ENCODE data around the gene PRDM1. TPM values are rescaled to one million over a fixed set of nuclear protein-coding genes. Genes with fewer than 3 reads are reported as not detected.

The PRDM1 gene
- polyA plus RNA-seq, 4 donors = 1.8 to 4.2 (median 2.6) TPM

DNA sequence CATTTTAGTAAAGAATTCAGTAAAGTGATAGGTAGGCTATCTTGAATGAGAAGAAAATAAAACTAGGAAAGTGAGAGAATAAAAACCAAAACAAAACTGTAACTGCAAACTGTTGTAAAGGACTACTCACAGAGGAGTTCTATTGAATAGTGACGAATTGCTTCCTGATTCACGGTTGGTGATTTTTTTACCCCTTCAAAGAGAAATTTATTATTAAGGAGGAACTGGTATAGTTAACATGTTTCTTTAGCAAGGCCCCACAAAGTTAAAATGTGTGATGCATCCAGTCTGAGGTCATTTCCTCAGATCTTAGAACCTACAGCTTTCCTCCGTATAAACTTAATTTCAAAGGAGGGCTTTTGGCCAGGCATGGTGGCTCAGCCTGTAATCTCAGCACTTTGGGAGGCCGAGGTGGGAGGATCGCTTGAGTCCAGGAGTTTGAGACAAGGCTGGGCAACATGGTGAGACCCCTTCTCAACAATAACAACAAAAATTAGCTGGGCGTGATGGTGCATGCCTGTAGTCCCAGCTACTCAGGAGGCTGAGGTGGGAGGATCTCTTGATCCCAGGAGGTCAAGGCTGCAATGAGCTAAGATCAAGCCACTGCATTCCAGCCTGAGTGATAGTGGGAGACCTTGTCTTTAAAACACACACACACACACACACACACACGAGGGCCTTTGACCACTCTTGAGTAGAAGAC lies 8.3 kb downstream of the PRDM1 start:
- no peak for DNase-seq (ENCODE audit: low read depth in 4 of 4, low spot score in 2 of 4)

DNA sequence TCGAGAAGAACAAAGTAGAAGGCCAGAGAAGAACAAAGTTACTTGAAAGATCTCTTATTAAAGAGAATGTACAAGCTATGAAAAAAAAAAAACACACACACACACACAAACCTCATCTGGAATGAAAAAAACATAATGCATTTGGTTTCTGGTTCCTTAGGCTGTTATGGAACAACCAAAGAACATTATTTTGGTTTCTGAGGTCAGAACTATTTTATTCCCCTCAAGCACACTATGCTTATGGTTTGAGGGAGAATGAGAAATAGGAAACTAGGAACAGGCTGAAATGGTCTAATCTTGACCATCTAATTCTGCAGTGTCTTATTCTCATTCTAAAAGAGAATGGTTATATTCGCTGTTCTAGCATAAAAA lies 8.8 kb downstream of the PRDM1 start:
- no peak for DNase-seq (ENCODE audit: low read depth in 4 of 4, low spot score in 2 of 4)

DNA sequence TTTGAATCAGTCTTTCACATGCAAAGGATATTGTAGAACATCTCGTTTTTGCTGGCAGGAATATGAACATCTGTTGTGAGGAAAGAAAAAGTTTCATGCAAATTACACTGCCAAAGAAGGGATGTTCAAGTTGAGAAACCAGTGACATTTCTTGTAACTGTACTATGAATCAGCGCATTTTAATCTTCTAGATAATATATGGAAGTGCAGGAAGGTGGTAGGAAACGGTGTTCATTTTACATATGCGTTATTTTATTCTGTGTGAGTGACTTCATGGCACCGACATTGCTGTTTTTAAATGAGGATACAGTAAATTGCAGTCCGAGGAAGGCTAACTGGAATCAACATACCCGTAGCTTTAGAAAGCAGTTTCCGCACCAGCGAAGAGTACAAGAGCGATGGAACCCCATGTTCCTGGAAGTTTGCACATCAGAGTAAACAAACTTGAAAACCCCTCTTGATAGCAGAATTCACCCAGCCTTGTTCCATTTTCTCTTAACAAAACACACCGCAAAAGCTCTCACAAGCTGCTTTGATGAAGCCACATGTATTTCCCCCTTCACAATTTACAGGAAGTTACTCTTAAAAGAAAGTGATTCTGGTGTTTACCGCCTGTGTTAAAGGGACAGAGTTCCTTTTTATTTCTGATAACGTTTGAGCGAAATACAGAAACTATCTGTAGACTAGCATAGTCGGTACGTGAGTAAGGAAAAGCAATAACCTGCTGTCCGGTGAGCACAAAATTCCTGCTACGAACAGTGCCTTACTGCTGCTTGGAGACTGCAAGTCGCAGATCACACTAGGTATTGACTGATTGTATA lies 11.5 kb downstream of the PRDM1 start:
- DNase-seq (ENCODE audit: low read depth in 4 of 4, low spot score in 2 of 4) = no peak

DNA sequence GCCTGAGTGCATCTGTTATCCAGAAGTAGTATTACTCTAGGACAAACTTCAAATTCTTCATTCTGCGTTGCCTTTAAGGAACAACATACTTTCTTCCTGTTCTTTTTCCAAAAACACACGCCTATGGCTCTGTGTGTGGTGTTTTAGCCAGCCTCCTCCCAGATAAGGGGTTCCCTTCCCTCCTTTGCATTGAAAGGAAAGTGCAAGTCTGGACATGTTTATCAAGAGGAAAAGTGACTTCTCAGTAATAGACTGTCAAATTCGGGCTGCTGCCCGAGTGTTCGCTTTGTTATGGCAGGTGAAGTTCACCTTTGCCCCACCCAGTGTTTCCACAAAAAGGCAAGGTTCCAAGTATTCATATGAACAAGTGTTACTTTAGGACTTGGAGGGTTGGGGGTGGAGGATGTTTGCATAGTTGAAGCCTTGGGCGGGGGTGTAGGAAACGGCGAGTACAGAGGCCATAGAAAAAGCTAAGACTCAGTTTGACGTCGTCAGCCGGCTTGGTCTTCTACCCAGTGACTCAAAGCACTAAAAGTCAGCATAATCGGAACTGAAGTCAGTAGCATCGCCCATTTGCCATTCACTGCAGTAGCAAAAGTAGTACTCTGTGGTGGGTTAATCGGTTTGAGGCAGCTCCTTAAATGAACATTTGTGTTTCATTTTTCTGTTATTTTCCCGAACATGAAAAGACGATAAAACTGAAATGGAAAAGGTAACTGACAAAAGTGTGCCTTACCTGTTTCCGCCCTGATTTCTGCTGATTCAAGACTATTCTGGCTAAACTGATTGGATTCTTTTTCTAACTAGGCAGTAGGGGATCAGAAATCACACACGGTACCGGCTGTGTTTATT lies 12.5 kb downstream of the PRDM1 start:
- DNase-seq (ENCODE audit: low read depth in 4 of 4, low spot score in 2 of 4) = no peak

DNA sequence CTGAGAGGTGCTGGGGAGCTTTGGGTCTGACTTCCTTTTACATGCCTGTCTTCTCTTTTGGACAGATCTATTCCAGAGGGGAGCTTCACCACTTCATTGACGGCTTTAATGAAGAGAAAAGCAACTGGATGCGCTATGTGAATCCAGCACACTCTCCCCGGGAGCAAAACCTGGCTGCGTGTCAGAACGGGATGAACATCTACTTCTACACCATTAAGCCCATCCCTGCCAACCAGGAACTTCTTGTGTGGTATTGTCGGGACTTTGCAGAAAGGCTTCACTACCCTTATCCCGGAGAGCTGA lies 13.1 kb downstream of the PRDM1 start:
- no peak for DNase-seq (ENCODE audit: low read depth in 4 of 4, low spot score in 2 of 4)

DNA sequence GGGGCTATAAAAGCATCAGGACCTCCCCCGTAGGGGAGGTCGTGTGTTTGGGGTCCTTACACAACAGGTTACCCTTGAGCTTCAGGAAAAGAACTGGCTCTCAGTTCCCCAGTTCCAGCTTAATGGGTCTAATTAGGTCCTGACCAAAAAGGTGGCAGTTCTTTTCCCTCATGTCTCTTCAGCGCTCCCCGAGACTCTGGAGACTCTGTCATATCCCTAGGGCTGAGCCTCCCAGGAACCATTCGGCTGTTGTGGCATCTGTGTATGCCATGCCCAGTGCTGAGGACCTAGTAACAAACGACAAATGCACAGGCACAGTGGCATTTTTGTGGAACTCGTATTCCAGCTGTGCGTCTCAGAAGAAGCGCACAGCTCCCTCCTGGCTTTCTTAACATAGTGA lies 14.6 kb downstream of the PRDM1 start:
- no peak for DNase-seq (ENCODE audit: low read depth in 4 of 4, low spot score in 2 of 4)

DNA sequence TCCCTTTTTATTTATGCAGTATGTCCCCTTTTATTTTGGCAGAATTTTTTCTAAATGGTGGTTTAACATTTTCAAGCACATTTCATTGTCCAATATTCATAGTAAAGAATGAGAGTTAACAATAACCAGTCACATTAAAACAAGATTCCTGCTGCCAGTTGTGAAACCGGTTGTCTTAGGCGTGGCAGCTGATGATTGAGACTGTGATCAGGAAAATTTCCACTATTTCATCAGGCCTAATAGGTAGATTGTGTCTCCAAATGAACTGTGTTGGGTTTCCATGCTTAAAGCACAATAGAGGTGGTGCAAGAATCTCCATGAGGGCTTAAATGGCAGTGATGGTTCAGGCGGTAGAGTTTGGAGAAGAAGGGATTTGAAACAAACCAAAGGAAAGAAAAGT lies 15.3 kb downstream of the PRDM1 start:
- no peak for DNase-seq (ENCODE audit: low read depth in 4 of 4, low spot score in 2 of 4)

DNA sequence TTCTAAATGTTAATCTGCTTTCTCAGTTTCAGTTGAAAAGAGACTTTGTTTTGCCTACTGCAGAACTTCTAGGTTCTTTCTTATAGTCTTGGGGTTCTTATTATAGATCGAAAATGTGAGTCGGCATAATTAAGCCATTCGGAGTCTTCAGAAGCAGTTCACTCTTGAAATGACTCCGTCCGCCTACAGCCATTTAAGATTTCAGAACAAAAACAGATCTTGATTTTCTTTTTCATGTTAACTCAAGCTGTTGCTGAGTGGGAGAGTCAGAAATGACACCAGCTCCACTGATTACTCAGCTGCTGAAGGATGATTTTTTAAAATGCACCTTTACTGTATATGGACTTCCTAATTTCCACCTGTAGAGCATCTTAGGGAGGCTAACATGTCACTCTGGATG lies 15.9 kb downstream of the PRDM1 start:
- DNase-seq (ENCODE audit: low read depth in 4 of 4, low spot score in 2 of 4) = no peak

DNA sequence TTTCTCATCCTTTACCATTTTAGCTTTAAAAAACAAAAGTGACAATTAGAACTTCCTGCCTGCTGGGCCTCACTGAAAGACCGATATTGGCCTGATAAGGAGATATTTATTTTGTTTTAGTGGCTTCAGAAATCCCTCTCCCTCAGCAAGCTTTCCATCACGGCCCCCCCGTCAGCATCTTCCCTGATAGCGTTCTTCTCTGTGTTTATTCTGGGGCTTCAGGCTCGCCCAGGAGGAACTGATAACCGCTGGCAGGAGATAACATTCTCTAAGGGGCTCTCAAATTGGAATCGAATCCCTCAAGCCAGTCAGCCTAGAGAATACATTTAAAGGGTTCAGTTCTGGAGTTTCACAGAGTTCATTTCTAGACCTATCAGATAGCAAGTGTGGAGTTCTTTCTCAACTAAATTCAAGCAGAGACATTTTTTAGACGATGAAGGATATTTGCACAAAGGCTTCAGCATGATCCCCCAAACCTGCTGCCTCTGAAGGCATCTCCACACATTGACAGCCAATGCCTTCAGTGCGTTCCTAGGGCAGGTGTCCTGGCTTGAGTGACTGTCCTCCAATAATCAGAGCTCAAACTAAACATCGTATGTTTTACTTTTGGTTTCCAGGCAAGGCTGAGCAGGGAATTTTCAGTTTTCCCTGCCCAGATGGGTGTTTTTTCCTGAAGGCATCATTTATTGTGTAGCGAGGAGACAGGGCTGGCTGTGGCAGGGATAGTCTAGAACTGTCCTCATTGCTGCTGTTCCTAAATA lies 17.0 kb downstream of the PRDM1 start:
- DNase-seq (ENCODE audit: low read depth in 4 of 4, low spot score in 2 of 4) = no peak

DNA sequence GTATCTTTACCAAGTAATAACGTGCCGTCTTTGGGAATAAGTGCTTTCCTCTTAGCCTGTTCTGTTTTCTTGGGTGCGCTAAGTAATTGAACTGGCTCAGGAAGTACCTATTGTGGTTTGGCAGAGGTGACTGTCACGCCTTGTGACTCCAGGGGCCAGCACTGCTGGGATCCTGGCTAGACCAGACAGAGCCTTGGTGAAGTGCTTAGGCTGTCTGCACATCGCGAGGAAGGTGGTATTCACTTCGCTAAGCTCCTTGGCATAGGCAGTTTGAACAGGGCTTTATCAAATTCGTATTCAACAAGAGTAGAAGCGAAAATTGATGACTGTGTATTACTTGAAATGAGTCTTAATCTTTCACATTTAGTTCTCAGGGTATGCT lies 17.6 kb downstream of the PRDM1 start:
- DNase-seq (ENCODE audit: low read depth in 4 of 4, low spot score in 2 of 4) = no peak

DNA sequence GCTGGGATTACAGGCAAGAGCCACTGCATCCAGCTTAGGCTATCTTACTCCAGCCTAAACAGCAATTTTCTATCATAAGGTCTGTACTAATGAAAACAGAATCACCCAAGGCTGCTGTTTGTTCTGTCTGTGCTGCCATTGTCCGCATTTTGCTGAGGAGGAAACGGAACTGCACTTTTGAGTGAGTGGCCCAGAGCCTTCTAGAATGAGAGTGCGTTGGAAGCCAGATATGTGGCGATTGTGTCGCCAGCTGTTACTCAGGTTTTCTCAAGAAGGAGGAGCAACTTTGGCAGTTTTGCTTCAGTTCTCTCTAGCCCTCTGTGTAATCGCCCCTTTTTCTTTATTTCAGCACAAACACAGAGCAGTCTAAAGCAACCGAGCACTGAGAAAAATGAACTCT lies 18.3 kb downstream of the PRDM1 start:
- no peak for DNase-seq (ENCODE audit: low read depth in 4 of 4, low spot score in 2 of 4)

DNA sequence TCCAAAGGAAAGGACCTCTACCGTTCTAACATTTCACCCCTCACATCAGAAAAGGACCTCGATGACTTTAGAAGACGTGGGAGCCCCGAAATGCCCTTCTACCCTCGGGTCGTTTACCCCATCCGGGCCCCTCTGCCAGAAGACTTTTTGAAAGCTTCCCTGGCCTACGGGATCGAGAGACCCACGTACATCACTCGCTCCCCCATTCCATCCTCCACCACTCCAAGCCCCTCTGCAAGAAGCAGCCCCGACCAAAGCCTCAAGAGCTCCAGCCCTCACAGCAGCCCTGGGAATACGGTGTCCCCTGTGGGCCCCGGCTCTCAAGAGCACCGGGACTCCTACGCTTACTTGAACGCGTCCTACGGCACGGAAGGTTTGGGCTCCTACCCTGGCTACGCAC lies 18.8 kb downstream of the PRDM1 start:
- DNase-seq (ENCODE audit: low read depth in 4 of 4, low spot score in 2 of 4) = no peak

DNA sequence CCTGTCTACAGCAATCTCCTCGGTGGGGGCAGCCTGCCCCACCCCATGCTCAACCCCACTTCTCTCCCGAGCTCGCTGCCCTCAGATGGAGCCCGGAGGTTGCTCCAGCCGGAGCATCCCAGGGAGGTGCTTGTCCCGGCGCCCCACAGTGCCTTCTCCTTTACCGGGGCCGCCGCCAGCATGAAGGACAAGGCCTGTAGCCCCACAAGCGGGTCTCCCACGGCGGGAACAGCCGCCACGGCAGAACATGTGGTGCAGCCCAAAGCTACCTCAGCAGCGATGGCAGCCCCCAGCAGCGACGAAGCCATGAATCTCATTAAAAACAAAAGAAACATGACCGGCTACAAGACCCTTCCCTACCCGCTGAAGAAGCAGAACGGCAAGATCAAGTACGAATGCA lies 19.4 kb downstream of the PRDM1 start:
- no peak for DNase-seq (ENCODE audit: low read depth in 4 of 4, low spot score in 2 of 4)

DNA sequence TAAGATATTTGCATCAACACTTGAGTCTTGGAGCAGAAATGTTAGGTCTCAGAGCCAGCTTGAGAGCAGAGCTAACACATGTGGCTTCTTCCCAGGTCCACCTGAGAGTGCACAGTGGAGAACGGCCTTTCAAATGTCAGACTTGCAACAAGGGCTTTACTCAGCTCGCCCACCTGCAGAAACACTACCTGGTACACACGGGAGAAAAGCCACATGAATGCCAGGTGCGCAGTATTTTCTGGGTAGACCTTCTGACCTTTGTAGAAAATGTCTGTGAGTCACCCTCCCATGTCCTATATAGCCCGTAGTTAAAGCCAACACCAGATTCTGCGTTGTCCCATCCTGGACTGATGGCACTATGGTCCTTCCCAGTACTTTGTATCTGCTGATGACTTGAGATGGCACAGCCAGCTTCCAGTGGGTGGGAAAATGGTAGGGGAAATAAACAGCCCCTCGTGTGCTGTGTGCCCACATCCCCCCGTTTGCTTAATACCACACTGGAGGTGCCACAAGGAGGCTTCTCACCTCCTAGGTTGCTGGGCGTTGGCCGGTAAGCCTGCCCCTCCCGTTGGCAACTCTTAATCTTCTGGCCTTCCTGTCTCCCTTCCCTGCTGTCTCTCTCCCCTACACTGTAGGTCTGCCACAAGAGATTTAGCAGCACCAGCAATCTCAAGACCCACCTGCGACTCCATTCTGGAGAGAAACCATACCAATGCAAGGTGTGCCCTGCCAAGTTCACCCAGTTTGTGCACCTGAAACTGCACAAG lies 20.3 kb downstream of the PRDM1 start:
- no peak for DNase-seq (ENCODE audit: low read depth in 4 of 4, low spot score in 2 of 4)

DNA sequence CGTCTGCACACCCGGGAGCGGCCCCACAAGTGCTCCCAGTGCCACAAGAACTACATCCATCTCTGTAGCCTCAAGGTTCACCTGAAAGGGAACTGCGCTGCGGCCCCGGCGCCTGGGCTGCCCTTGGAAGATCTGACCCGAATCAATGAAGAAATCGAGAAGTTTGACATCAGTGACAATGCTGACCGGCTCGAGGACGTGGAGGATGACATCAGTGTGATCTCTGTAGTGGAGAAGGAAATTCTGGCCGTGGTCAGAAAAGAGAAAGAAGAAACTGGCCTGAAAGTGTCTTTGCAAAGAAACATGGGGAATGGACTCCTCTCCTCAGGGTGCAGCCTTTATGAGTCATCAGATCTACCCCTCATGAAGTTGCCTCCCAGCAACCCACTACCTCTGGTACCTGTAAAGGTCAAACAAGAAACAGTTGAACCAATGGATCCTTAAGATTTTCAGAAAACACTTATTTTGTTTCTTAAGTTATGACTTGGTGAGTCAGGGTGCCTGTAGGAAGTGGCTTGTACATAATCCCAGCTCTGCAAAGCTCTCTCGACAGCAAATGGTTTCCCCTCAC lies 21.0 kb downstream of the PRDM1 start:
- no peak for DNase-seq (ENCODE audit: low read depth in 4 of 4, low spot score in 2 of 4)

DNA sequence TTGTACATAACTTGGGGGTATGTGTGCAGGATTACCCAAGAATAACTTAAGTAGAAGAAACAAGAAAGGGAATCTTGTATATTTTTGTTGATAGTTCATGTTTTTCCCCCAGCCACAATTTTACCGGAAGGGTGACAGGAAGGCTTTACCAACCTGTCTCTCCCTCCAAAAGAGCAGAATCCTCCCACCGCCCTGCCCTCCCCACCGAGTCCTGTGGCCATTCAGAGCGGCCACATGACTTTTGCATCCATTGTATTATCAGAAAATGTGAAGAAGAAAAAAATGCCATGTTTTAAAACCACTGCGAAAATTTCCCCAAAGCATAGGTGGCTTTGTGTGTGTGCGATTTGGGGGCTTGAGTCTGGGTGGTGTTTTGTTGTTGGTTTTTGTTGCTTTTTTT lies 22.0 kb downstream of the PRDM1 start:
- no peak for DNase-seq (ENCODE audit: low read depth in 4 of 4, low spot score in 2 of 4)

DNA sequence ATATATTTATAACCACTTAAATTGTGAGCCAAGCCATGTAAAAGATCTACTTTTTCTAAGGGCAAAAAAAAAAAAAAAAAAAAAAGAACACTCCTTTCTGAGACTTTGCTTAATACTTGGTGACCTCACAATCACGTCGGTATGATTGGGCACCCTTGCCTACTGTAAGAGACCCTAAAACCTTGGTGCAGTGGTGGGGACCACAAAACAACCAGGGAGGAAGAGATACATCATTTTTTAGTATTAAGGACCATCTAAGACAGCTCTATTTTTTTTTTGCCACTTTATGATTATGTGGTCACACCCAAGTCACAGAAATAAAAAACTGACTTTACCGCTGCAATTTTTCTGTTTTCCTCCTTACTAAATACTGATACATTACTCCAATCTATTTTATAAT lies 22.9 kb downstream of the PRDM1 start:
- DNase-seq (ENCODE audit: low read depth in 4 of 4, low spot score in 2 of 4) = no peak

DNA sequence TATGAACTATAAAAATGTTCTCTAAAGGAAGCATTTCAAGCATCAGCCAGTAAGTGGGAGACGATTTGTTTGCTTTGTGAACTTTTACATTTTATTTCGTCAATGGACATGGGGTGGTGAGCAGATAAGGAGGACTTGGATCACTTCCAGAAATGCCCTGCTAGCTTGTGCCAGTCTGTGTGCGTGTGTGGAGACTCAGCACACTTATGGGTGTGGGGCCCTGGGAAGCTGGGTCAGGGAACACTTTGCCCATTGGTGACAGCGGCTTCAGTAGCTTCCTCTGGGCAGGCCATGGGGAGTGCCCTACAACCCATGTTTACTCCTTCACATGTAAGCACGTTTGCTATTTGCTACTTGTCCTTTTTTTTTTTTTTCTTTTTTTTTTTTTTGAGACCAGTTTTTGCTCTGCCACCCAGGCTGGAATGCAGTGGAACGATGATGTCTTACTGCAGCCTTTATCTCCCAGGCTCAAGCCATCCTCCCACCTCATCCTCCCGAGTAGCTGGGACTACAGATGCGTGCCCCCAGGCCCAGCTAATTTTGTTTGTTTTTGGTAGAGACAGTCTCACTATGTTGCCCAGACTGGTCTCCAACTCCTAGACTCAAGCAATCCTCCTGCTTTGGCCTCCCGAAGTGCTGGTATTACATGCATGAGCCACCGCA lies 24.2 kb downstream of the PRDM1 start:
- no peak for DNase-seq (ENCODE audit: low read depth in 4 of 4, low spot score in 2 of 4)

DNA sequence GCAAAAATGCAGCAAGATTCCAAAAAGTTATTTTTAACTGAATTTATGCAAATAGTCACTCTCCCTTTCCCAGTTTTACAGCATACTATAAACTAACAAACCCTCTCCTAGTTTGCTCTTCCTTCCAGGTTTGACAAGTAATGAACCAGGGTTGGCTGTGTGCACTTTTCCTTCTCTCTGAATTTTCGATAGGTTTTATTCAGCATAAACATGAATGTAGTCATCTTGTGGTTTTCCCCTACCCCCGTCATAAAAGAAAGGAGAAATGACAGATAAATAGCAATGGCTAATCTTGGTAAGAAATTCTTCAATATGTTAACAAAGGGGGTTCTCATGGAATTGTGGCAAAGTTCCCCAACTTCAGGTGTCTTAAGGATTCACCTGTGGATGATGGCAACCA lies 26.3 kb downstream of the PRDM1 start:
- no peak for DNase-seq (ENCODE audit: low read depth in 4 of 4, low spot score in 2 of 4)
